LNCaP clone FGC (cell line): ENCODE results near the gene ASPSCR1.
A peak's percentile ranks its signal among the peaks of the same experiment; 100 is the strongest.

Experiments used
- DNase-seq: peaks from one replicate; pipeline ENCODE4 v3.0.0-alpha.2; 2011; ENCODE audit warnings: low read depth
- H3K4me3 ChIP-seq: 2 replicates; pipeline ENCODE4 v1.5.1; 2011; ENCODE audit warnings: mild to moderate bottlenecking, low read depth, low read length, control low read depth
- TF ChIP-seq, protein P1 (sequence below): IDR thresholded peaks from 2 replicates; pipeline ENCODE4 v1.5.1; 2012; ENCODE audit warnings: mild to moderate bottlenecking; ENCODE audit not compliant: control insufficient read depth, insufficient read depth; ENCODE audit errors: extremely low read depth

ASPSCR1 gene

DNA sequence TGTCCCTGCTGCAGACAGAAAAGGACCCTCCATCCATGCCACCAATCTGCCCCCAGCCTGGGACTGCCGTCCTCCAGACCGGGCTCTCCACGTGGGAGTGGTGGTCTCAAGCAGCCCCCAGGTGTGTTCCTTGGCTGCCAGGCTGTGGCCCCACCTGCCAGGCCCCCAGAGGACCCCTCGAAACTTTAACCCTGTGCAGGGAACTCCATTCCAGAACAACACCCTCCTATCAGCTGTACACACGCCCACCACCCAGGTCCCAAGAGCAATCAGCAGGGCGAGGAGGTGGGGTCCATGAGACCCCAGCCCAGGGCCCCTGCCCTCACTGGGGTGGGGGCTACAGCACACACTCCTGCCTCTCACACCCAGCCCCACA, 41.7 kb upstream of the ASPSCR1 start:
- no peak for DNase-seq
- TF ChIP-seq, protein P1, sequence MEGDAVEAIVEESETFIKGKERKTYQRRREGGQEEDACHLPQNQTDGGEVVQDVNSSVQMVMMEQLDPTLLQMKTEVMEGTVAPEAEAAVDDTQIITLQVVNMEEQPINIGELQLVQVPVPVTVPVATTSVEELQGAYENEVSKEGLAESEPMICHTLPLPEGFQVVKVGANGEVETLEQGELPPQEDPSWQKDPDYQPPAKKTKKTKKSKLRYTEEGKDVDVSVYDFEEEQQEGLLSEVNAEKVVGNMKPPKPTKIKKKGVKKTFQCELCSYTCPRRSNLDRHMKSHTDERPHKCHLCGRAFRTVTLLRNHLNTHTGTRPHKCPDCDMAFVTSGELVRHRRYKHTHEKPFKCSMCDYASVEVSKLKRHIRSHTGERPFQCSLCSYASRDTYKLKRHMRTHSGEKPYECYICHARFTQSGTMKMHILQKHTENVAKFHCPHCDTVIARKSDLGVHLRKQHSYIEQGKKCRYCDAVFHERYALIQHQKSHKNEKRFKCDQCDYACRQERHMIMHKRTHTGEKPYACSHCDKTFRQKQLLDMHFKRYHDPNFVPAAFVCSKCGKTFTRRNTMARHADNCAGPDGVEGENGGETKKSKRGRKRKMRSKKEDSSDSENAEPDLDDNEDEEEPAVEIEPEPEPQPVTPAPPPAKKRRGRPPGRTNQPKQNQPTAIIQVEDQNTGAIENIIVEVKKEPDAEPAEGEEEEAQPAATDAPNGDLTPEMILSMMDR: no peak
- peak overlapping the region; percentile 96 for H3K4me3 ChIP-seq

DNA sequence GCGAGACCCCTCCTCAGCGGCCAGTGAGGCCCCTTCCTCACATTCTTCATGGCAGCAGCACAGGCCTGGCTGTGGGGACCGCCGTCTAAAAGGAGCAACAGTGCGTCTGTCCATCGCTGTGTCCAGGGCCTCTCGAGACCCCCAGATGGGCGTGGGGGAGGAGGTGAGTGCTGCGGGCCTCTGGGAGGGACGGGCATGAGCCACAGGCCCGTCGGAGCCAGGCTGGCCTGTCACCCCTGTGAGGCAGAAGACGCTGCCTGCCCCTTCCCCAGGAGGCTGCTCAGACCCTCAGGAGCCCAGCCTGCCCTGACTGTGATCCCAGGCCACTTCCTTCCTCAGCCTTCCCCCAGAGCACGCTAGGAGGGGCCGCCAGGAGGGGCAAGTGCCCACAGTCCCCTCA, 38.2 kb upstream of the ASPSCR1 start:
- no peak overlapping the region for H3K4me3 ChIP-seq
- no peak for DNase-seq
- TF ChIP-seq, protein P1: no peak

DNA sequence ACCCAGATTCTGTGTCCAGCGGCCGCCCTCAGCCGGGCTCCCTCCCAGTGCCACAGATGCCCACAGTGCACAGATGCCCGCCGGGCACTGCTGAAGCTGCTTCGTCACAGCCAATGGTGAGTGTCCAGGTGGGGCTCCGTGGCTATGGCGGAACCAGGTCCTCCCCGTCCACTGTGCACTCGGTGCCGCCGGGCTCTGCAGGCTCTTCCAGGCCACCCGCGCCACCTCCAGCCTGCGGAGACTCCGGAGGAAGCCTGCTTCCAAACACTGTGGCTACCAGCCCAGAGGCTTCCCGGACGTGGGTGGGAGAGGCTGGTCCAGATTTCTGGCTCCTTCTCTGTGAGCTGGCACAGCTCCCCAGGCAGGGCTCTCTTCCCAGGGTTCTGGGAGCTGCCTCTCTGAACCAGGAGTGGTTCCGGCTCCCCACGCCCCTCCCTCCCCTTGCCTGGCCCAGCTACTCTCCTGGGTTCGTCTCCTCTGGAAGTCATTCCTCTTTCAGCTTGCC, 37.5 kb upstream of the ASPSCR1 start:
- no peak for DNase-seq
- TF ChIP-seq, protein P1: no peak
- no peak overlapping the region for H3K4me3 ChIP-seq

DNA sequence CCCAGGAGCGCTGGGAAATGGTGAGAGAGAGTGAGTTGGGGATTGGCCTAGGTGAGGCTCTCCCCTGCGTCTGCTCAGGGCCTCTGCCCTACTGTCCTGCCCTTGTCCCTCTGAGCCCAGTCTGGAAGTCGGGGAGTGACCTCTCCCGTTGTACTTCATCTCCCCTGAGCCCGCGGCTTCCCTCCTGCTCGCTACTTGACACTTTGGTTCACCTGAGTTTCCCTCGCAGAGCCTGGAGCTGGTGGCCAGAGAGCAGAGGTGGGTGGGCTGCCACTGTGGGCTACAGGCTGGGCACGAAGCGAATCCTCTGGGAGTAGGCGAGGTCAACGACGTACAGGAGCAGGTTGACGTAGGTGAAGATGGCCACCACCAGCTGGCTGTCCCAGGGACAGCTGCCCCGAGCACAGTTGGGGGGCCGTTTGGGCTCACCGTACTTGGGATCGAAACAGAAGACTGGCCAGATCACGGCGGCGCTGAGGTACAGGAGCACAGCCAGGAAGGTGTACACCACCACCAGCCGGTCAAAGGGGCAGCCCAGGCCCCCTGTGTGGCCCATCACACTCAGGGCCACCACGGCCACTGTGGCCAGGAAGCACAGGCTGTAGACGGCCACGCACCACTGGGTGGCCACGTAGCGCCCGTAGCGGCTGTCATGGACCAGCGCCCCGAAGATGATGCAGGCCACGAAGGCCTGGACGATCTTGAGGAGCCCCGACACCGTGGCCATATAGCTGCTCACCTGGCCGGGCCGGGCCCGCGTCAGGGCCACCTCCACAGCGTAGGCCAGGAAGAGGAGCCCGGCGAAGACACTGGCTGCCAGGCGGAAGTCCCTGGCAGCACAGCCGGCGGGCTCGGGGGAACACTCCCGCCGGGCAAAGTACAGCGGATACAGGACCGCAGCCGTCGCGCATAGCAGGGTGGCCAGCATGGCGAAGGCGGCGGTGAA, 36.6 kb upstream of the ASPSCR1 start:
- no peak for DNase-seq
- no peak overlapping the region for H3K4me3 ChIP-seq
- TF ChIP-seq, protein P1: no peak

DNA sequence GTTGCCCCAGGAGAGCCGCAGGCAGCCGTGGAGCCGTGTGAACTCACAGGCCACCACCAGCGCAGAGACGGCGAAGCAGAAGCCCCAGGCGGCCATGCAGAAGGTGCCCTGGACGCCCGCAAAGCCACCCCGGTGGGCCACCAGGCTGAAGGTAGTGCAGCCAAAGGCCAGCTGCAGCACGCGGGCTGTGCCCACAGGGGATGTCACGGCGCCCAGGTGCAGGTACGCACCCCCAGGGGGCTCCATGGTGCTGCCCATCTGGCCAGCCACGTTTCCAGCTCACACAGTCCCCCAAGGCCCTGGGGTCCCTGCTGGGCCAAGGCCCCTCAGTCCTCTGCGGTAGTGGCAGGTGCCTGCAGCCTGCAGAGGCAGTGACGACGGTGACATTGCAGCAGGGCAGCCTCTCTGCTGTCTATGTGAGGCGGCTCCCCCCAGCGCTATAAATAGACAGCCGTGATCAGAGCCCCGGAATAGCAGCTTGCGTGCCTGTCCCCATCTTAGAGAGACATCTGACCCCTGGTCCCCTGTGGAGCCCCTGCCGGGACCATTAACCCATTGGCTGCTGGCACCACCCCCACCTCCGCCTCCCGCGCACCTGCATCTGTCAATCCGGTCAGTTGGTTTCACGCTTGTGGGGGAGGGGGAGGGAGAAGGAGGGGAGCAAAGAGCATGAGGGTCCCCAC, 35.8 kb upstream of the ASPSCR1 start:
- H3K4me3 ChIP-seq: no peak overlapping the region
- no peak for DNase-seq
- TF ChIP-seq, protein P1: no peak

DNA sequence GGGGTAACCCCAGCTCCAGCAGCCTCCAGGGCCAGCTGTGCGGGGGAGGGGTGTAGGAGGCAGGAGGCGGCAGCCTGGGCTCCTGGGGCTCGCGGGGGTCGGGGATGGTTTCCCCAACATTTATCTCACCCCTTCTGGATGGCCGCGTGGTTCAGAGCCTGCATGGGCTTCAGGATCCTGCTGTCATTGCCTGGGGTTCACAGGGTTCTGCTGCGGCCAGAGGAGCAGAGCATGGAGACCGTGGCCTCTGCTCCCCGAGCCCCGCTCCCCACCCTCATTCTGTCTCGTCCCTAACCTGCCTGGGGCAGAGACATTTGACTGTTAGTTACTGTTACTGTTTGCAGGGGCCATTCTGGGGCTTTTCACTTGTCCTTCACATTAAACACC, 35.3 kb upstream of the ASPSCR1 start:
- no peak for DNase-seq
- no peak overlapping the region for H3K4me3 ChIP-seq
- TF ChIP-seq, protein P1: no peak
